Measurements from ENCODE around the gene CFAP46.
"Not testable (repeated sequence)": the region's sequence is repeated elsewhere in the genome, so short reads cannot be mapped to it uniquely, and the experiment has no call there.

CFAP46 gene

DNA sequence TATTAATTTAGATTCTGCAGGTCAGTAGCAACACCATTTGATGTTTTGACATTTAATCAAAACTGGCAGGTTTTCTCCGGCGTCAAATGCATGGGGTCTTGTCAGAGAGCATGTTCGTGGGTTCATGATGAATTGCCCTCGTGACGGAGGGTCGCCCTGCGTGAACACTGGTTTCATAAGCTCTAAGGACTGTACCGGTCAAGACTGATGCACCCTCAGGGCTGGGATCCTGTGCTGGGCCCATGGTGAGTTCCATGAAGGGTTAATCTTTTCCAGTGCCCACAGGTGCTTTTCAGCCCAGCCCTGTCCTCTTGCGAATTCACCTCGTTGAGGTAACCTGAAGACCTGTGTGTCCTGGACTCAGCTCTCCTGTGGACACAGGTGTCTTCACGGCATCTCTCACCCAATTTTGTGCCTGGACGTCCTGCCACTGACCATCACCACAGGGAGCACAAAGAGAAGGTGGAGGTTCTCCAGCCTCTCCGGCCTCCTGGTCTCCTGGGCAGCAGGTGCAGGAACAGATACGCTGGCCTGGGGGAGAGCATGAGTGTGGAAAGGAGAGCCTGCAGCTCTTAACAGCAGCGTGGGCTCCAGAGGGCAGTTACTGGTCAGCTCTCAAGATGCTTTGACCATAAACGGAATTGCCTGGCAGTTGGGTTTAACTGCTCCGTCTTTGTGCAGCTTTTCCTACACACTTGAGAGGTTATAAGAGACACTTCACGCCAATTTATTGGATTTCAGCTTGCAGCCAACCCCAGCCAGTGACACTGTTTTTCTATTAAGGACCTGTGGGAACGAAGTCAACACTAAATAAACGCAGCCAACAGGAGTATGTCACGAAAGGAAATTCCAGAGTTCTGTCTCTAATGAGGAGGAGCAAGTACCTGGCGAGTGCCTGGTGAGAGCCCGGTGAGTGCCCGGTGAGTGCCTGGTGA is 37.4 kb upstream of the CFAP46 start:
- no peak for DNase-seq (ENCODE audit: low spot score)

DNA sequence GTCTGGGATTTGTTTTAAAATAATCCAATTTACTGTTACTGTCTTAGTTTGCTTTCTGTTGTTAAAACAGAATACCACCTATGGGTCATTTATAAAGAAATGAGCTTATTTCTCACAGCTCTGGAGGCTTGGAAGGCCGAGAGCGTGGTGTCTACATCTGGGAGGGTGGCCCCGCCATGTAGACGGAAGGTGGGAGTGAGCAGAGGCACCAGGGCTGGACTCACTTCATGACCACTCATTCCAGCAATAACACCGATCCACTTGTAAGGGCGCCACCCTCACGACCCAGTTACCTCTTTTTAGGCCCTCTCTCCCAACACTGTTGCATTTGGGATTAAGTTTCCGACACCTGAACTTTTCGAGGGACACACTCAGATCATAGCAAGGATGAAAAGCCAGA is 36.2 kb upstream of the CFAP46 start:
- DNase-seq (ENCODE audit: low spot score) = no peak

DNA sequence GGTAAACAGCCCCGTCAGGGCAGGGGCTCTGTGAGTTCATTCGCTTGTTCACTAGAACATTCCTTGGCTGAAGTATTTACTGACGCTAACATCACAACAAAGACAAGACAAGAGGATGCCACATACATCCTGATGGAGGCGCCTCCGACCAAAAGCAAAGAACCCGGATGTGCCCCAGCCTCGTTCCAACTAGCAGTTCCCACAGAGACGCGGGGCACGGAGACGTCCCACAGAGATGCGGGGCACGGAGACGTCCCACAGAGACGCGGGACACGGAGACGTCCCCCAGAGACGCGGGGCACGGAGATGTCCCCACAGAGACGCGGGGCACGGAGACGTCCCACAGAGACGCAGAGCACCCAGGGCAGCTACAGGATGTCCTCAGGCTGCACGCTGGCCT is 35.4 kb upstream of the CFAP46 start:
- DNase-seq (ENCODE audit: low spot score) = no peak

DNA sequence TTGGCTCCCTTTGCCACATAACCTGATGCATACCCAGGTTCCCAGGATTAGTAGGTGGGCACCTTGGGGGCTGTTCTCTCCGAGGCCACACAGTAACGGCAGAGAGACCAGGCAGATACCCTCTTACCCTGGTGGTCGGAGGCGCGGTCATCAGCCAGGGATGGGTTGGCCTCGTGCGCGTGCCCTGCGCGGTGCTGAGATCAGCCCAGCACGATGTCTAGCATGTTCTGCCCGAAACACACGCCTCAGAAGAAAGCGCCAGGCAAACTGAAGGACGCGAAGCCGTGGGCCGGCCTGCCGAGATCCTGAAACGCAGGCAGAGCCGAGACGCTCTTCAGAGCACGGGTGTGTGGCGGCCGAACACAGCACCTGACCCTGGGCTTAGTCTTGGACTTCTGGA is 34.7 kb upstream of the CFAP46 start:
- no peak for DNase-seq (ENCODE audit: low spot score)

DNA sequence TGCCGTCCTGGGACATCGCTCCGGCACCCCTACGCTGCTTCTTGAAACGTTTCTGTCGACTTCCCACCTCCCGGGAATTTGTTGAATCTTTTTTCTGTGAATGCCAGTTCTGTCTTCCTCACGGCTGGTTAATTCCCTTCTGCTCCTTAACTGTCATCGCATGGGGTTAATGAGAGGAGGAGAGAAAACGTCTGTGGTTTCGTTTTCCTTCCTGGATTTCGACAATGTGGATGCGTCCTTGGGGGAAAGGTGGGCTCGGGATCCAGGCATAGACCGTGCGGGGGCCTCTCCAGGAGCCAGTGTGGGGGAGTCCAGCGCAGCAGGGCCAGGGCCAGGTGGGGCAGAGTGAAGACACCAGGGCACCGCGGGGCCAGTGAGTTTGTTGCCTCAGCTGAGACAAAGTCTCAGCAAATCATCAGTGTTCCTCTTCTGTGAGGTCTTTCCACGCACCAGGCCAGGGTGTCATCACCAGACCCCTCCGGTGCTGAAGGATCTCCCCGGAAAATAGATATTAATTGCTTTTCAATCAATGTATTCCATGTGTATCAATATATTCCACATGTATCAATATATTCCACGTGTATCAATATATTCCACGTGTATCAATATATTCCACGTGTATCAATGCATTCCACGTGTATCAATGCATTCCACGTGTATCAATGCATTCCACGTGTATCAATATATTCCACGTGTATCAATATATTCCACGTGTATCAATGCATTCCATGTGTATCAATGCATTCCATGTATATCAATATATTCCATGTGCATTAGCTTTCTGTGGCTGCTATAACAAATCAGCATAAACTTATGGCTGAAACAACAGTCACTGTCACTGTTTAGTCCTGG is 33.7 kb upstream of the CFAP46 start:
- no peak for DNase-seq (ENCODE audit: low spot score)

DNA sequence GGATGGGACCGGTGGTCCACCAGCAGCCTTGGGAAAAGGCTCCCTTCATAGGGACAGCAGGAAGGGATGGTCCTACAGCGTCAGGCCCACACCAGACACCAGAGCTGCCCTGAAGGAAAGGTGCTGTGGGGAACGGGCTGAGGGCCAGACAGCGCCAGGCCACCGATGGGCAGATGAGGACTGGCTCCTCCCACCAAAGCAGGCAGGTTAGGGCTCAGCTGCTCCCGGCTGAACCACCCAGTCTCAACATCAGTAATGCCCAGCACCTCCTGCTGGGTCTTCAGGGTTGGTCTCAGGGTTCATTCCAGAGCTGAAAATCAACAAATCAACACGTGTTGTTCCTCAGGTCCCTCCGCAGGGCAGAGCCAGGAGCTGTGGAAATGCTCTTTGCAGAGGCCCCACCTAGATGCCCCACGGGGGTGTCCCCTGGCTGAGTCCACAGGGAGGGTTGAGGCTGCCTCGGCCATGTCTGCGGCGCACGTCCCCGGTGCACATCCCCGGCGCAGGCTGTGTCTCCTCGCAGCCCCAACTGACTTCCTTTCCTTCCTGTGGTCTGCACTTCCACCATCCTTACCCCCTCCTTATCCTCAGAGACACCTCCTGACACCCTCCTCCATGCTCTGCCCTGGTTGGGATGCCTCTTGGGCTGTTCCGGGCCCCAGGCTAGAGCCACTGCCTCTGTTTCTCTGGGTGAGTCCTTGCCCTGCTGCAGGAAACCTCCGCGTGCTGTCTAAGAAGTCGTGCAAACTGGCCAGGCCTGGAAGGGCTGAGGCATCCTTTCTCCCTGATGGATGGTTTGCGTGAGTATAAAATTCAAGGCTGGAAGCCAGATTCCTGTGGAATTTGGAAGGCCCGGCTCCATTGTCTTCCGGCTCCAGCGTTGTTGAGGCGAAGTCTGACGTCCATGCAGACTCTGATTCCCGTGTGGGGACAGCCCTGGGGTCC is 32.8 kb upstream of the CFAP46 start:
- no peak for DNase-seq (ENCODE audit: low spot score)

DNA sequence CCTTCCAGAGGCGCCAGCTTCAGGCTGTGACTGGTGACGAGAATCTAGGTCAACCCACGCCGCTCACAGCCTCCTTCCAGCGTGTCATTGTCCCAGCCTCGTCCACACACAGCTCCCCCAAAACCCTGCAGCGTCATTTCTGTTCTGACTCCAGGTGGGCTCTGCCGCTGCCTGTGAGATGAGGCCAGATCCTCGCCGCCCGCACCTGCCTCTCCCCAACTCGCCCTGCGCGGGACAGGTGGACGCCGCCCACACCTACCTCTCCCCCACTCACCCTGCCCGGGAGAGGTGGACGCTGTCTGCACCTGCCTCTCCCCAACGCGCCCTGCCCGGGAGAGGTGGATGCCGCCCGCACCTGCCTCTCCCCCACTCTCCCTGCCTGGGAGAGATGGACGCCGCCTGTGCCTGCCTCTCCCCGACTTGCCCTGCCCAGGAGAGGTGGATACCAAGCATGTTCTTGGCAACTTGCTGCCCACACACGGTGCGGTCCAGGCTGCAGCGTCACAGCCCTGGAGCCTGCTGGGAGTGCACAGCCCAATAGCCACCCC is 32.0 kb upstream of the CFAP46 start:
- no peak for DNase-seq (ENCODE audit: low spot score)

DNA sequence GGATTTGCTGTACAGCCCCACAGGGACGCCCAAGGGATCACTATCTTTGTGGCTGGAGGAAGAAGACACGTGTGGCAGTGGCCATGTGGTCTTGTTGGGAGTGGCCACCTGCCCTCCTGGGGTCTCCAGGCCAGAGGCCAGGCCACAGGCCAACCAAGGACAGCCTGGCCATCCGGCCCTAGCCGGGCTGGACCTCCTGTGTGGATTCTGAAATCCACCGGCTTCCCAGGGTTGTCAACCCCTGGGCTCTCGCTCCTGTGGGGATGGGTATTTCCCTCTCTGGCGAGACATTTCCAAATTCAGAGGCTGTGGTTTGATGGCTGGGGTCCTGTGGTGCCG is 31.5 kb upstream of the CFAP46 start:
- no peak for DNase-seq (ENCODE audit: low spot score)

DNA sequence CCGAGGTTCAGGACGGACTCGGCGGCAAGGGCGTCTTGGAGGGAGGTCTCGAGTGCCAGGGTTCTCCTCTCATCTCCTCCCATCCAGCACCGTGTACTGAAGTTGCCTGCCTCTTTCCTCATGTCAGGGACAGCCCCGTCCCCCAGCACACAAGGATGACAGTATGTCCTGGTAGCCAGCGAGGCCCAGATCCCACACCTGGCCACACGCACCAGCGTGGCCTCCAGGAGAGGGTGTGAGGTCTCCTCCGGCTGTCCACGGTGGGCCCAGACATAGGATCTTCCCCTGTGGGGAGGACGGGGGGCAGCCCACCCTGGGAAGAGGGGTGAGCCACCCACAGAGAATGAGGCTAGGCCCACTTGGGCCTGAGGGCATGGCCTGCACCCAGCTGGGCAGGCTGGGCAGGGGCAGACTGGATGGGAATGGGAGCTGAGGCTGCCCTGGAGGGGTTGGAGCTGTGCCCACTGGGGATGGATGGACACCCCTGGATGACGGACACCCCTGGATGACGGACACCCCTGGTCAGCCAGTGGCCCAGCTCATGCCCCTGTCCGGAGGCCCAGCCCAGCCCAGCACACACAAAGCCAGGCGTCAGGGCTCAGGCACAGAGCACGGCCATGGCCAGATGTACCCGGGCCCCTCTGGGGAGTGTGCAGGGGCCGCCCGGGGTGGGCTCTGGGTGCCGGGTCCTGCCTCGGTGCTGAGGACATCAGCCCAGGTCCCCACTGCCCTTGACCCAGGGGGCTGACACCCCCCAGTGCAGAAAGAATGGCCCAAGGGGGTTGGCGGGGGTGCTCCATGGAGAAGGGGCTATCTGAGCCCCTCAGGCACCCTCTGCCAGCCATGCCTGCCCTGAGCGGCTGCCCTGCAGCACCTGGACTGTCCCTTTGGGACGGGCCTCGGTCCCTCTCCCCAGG is 30.9 kb upstream of the CFAP46 start:
- DNase-seq (ENCODE audit: low spot score) = no peak

DNA sequence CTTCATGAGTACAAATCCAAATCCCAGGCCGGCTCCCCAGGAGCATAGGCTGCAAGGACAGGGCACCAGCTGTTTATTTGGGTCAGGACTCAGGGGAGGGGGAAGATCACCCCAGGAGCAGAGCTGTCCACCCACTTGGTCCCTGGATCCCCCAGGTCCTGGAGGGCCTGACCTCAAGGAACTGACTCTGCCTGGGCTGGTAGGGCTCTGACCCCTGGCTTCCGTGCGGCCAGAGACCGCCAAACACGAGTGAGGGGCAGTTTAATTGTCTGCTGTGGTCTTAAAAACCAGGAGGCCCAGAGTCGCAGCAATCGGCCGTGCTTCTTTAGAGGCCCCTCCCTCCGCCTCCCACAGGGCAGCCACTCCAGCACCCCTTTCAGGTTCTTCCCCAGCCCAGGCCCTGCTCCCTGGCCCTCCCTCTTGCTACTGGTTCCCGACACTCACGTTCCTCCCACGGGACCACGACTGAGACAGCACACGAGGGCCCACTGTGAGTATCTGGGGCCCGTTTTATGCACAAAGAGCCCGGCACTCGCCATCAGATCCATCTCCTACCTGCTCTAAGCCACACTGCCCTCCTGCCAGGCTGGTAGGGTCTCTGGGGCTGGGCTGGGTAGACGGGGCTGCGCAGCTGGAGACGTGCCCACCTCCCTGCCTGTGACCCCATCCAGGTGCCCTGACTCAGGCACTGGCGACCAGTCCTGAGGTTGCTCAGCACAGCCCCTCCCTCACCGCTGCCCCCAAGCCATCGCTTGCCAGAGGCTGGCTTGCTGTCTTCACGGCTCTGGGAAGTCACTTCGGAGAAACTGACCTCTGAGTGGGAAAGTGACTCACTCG is 30.0 kb upstream of the CFAP46 start:
- no peak for DNase-seq (ENCODE audit: low spot score)

DNA sequence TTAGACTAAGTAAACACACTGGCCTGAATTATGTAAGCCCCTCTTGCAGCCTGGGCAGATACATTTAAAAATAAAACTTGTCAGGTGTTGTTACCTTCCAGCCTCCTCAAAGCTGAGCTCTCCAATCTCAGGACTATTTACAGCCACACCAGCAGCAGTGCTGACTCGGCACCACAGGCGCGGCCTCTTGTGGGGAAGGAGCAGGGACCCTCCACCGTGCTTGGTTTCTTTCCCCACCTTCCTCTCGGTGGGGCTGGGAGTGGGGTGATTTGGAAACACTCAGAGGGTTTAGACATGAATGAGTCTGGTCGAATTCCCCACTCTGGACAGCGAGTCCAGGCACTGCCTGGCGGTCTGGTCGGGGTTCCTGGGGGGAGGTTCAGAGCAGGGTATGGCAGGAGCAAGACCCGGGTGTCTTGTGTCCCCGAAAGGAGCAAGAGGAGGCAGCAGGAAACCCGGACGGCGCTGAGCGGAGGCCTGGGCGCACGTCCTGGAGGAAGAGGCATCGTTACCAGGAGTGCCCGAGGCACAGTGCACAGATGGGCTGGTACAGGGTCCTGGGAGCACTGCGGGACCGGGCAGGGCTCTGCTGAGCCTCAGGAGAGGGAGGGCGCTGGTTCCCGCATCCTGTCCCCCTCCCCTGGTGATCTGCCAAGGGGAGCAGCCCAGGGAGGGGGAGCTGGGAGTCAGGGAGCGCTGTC is 29.2 kb upstream of the CFAP46 start:
- no peak for DNase-seq (ENCODE audit: low spot score)

DNA sequence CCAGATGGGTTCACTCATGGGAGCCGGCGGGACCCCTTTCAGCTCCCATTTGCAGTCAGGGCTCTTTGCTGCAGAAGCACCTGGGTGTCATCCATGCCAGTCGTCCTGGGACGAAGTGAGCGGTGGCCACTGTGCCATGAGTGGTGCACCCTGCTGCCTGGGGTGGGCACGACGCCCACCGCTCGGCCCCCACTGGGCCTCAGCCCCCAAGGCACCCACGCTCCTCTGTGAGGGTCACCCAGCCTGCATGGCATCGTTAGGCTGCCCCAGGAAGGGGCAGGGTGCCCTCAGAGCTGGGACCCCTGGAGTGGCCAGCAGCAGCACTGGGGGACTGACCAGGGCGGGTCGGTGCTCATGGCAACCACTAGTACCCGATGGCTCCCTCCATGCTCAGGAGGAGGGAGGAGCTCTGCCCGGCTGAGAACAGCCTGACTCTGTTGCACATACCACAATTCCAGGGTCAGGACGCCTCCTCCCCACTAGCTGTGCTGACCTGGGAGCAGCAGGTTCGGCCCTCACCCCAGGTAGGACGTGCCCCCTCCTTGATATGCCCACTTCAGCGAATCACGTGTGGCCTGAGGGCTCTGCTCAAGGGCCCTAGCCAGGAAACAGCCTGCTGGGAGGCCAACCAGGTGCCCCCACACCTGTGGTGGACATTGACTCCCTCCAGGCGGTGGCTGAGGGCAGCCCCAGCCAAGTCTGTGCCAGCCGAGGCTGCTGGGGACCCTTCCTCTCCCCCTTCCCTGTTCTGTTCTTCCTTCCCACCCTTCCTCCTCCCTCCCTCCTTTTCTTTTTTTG is 28.5 kb upstream of the CFAP46 start:
- DNase-seq (ENCODE audit: low spot score) = no peak

DNA sequence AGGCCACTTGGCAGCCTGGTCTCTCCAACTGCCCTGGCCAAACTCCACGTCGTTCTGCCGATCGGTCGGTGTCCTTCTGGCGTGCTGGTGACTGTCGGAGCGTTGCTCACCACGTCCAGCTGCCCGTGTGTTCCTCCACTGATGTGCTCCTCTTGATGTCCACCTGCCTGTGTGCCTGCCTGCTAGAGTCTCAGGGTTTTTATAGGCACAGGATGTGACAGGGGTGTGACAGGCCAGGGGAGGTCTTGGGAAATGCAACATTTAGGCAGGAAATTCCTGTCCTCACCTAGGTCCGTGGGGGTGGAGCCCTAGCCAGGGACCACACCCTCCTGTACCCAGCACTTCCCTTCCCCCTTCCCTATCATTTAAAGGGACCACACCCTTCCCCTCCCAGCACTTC is 25.2 kb upstream of the CFAP46 start:
- no peak for DNase-seq (ENCODE audit: low spot score)

DNA sequence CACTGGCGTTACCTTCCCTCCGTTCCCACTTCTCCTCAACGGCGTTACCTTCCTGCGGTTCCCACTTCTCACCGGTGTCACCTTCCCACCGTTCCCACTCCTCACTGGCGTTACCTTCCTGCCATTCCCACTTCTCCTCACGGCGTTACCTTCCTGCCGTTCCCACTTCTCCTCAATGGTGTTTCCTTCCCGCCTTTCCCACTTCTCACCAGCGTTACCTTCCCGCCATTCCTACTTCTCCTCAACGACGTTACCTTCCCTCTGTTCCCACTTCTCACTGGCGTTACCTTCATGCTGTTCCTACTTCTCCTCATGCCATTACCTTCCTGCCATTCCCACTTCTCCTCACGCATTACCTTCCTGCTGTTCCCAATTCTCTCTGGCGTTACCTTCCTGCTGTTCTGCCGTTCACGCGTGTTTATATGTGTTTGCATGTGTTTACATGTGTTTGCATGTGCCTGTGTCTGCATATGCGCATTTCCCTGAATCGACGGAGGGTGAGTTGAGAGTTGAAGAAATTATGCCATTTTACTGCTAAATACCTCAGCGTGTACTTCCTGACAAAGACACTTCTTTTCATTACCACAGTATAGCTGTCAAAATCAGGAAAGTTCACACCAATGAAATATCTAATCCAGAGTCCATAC is 23.2 kb upstream of the CFAP46 start:
- DNase-seq (ENCODE audit: low spot score) = no peak

DNA sequence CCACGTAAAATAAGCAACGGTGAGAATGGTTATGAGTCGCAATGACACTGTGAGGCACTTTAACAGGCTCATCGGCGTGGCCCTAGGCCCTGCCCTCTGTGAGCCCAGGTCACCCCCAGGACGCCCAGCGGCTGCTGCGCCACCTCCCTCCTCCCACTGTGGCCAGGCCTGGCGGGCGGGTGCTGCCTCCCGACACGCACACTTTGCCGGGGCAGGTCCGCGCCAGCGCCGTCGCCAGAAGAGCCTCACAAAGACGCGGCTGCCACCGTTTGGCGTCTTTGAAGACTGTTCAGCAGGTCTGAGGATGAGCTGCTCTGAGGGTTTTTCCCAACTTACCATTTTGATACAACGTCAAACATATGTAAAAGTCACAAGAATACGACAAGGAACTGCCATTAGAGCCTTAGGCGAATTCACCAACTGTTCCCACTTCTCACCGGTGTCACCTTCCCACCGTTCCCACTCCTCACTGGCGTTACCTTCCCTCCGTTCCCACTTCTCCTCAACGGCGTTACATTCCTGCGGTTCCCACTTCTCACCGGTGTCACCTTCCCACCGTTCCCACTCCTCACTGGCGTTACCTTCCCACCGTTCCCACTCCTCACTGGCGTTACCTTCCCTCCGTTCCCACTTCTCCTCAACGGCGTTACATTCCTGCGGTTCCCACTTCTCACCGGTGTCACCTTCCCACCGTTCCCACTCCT is 22.5 kb upstream of the CFAP46 start:
- not testable (repeated sequence) for DNase-seq (ENCODE audit: low spot score)

DNA sequence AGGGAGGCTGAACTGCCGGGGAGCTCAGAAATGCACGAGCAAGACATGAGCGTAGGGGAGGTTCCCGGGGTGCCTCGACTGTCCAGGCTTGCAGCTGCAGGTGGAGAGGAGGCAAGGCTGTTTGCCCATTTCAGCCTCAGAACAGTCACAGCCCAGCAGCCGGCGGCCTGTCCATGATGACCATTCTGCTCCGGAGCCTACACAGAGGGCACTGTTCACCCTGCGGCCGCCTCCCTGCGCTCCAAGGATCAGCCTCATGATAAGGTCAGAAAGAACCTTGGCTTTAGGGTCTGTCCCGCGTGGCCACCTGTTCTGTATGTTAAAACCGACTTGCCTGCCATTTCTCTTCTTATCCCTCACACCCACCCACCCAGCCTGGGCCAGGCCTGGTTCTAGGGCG is 21.9 kb upstream of the CFAP46 start:
- DNase-seq (ENCODE audit: low spot score) = no peak

DNA sequence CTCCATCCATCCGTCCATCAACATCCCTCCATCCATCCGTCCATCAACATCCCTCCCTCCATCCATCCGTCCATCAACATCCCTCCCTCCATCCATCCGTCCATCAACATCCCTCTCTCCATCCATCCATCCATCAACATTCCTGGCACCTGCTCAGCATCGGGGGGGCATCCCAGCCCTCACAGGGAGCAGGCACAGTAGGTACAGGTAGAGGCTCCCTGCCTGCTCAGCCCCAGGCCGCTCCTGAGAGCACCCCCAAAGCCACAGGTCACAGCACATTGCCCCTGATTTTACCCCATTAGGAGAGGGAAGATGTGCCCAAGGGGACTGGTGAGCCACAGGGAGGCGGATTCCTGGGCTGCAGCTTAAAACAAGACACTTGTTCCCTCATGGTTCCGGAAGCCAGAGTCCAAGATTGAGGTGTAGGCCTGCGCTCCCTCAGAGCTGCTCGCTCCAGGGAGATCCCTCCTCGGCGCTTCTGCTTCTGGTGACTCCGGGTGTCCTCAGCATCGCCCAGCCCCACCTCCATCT is 21.1 kb upstream of the CFAP46 start:
- no peak for DNase-seq (ENCODE audit: low spot score)

Measured in putamen (tissue), 1 donor.